Stimulated activated CD8-positive, alpha-beta memory T cell treated with anti-CD3 and anti-CD28 coated beads, Interleukin-2, amount 100 ng/mL, for 48 hours (primary cell): ENCODE data around the gene SSPN.

ENCODE experiments used
- DNase-seq, 2 donors: peaks; one replicate each; pipeline ENCODE4 v3.0.0-alpha.2; 2020; ENCODE audit warnings: low read depth in 2 of 2

SSPN gene

GRCh38 chr12:26195250-26195640, at the start of gene SSPN:
SSPN (plus strand) TSS chr12:26195573; CDS start chr12:26195673, 100 bp downstream.
- DNase-seq, result no peak

- no peak for DNase-seq
Measured at GRCh38 chr12:26148291-26148690, 47.1 kb upstream of the SSPN start.

GRCh38 chr12:26149968-26150500, 45.3 kb upstream of the SSPN start:
- DNase-seq, result no peak

- DNase-seq, result no peak
Measured at GRCh38 chr12:26150736-26151450, 44.5 kb upstream of the SSPN start.

- DNase-seq, result no peak
Measured at GRCh38 chr12:26152507-26153102, 42.8 kb upstream of the SSPN start.

- DNase-seq, result no peak
Measured at GRCh38 chr12:26153421-26154154, 41.8 kb upstream of the SSPN start.

- DNase-seq, result no peak
Measured at GRCh38 chr12:26156201-26156871, 39.0 kb upstream of the SSPN start.

GRCh38 chr12:26157001-26157400, 38.4 kb upstream of the SSPN start:
- no peak for DNase-seq

- no peak for DNase-seq
Measured at GRCh38 chr12:26158078-26158764, 37.2 kb upstream of the SSPN start.

GRCh38 chr12:26162174-26162573, 33.2 kb upstream of the SSPN start:
- DNase-seq, result no peak

- no peak for DNase-seq
Measured at GRCh38 chr12:26162905-26163304, 32.5 kb upstream of the SSPN start.

GRCh38 chr12:26164118-26164517, 31.3 kb upstream of the SSPN start:
- no peak for DNase-seq

GRCh38 chr12:26172013-26172412, 23.4 kb upstream of the SSPN start:
- DNase-seq, result no peak

- DNase-seq, result no peak
Measured at GRCh38 chr12:26172539-26172938, 22.8 kb upstream of the SSPN start.

- no peak for DNase-seq
Measured at GRCh38 chr12:26172946-26173552, 22.3 kb upstream of the SSPN start.

GRCh38 chr12:26176725-26177124, 18.6 kb upstream of the SSPN start:
- DNase-seq, result no peak

GRCh38 chr12:26177283-26177682, 18.1 kb upstream of the SSPN start:
- DNase-seq, result no peak

- no peak for DNase-seq
Measured at GRCh38 chr12:26179826-26180225, 15.5 kb upstream of the SSPN start.

- DNase-seq, result no peak
Measured at GRCh38 chr12:26182377-26182776, 13.0 kb upstream of the SSPN start.

- DNase-seq, result no peak
Measured at GRCh38 chr12:26185532-26186320, 9.6 kb upstream of the SSPN start.
